Measurements from ENCODE around the gene PDE6B. TPM values are rescaled to one million over a fixed set of nuclear protein-coding genes. Genes with fewer than 3 reads are reported as not detected.

Gene PDE6B
- total and polyA plus RNA-seq, 2 of the 13 experiments (the other 11 are each of a cell fraction or from before 2014, with no cell fraction given) = 0.38 to 0.40 TPM

- TF ChIP-seq, protein P1, sequence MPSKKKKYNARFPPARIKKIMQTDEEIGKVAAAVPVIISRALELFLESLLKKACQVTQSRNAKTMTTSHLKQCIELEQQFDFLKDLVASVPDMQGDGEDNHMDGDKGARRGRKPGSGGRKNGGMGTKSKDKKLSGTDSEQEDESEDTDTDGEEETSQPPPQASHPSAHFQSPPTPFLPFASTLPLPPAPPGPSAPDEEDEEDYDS (CRISPR knock-in tag; IDR thresholded peaks at IDR 0.05) = peak; percentile 68
- TF ChIP-seq MEIS1 (CRISPR knock-in tag; IDR thresholded peaks at IDR 0.05; ENCODE audit: borderline replicate concordance) (0 out of 2 replicates have a peak, but pooled peaks have one; percentile 30), RELA (CRISPR knock-in tag; IDR thresholded peaks at IDR 0.05) (no peak), MAFK (conservative IDR thresholded peaks at IDR 0.05 in 1 of 2, IDR thresholded peaks at IDR 0.05 in 1 of 2; ENCODE audit: low read length in 2 of 2) (no peak), NRL (CRISPR knock-in tag; IDR thresholded peaks at IDR 0.05; ENCODE audit: borderline replicate concordance) (peak; percentile 15; the same call in 1 of the 2 replicates), PHF21A (CRISPR knock-in tag; IDR thresholded peaks at IDR 0.05) (peak; percentile 91), ZNF30 (CRISPR knock-in tag; IDR thresholded peaks at IDR 0.05) (no peak), ZC3H4 (CRISPR knock-in tag; IDR thresholded peaks at IDR 0.05; ENCODE audit: borderline replicate concordance) (no peak), PCBP1 (IDR thresholded peaks at IDR 0.05; ENCODE audit: borderline replicate concordance, low read depth, low read length) (no peak), ZNF7 (CRISPR knock-in tag; IDR thresholded peaks at IDR 0.05) (no peak), ZNF431 (CRISPR knock-in tag; IDR thresholded peaks at IDR 0.05; ENCODE audit: borderline replicate concordance, low read depth) (no peak), HOXD1 (CRISPR knock-in tag; IDR thresholded peaks at IDR 0.05) (no peak), ZNF180 (CRISPR knock-in tag; IDR thresholded peaks at IDR 0.05; ENCODE audit: borderline replicate concordance, low read depth) (no peak), NR2F1 (CRISPR knock-in tag; IDR thresholded peaks at IDR 0.05) (peak in 1 of 2 experiments; percentile 55; a peak in 1 of 4 replicates), TSC22D2 (CRISPR knock-in tag; IDR thresholded peaks at IDR 0.05; ENCODE audit: borderline replicate concordance) (0 out of 2 replicates have a peak, but pooled peaks have one; percentile 47), ZNF326 (CRISPR knock-in tag; IDR thresholded peaks at IDR 0.05; ENCODE audit: borderline replicate concordance) (no peak), JARID2 (CRISPR knock-in tag; IDR thresholded peaks at IDR 0.05; ENCODE audit: insufficient replicate concordance) (no peak), FOXA1 (IDR thresholded peaks at IDR 0.05) (no peak), FOXA1 (CRISPR knock-in tag; IDR thresholded peaks at IDR 0.05) (peak; percentile 63), FOXA3 (CRISPR knock-in tag; IDR thresholded peaks at IDR 0.05) (peak; percentile 23; the same call in 1 of the 2 replicates), PLSCR1 (CRISPR knock-in tag; IDR thresholded peaks at IDR 0.05; ENCODE audit: borderline replicate concordance) (no peak), ZSCAN20 (CRISPR knock-in tag; IDR thresholded peaks at IDR 0.05; ENCODE audit: borderline replicate concordance) (peak; percentile 64; the same call in 1 of the 2 replicates), ZBTB20 (CRISPR knock-in tag; IDR thresholded peaks at IDR 0.05; ENCODE audit: borderline replicate concordance, low read depth) (0 out of 2 replicates have a peak, but pooled peaks have one; percentile 33)
- TF ChIP-seq, protein P2, sequence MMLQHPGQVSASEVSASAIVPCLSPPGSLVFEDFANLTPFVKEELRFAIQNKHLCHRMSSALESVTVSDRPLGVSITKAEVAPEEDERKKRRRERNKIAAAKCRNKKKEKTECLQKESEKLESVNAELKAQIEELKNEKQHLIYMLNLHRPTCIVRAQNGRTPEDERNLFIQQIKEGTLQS (CRISPR knock-in tag; IDR thresholded peaks at IDR 0.05) = no peak
- TF ChIP-seq, protein P3, sequence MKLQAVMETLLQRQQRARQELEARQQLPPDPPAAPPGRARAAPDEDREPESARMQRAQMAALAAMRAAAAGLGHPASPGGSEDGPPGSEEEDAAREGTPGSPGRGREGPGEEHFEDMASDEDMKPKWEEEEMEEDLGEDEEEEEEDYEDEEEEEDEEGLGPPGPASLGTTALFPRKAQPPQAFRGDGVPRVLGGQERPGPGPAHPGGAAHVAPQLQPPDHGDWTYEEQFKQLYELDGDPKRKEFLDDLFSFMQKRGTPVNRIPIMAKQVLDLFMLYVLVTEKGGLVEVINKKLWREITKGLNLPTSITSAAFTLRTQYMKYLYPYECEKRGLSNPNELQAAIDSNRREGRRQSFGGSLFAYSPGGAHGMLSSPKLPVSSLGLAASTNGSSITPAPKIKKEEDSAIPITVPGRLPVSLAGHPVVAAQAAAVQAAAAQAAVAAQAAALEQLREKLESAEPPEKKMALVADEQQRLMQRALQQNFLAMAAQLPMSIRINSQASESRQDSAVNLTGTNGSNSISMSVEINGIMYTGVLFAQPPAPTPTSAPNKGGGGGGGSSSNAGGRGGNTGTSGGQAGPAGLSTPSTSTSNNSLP (IDR thresholded peaks at IDR 0.05; ENCODE audit: low read depth, low read length) = no peak
Observed at GRCh38 chr4:687048-687970, 61.9 kb downstream of the PDE6B start (continued).
